Stimulated activated CD8-positive, alpha-beta memory T cell treated with anti-CD3 and anti-CD28 coated beads, Interleukin-15, amount 100 ng/mL, for 4 hours (primary cell): ENCODE results near the gene GHRHR.

ENCODE experiments used
- DNase-seq, 2 donors: peaks; one replicate each; pipeline ENCODE4 v3.0.0-alpha.2; 2020; ENCODE audit warnings: low read depth in 2 of 2

Gene GHRHR

DNA sequence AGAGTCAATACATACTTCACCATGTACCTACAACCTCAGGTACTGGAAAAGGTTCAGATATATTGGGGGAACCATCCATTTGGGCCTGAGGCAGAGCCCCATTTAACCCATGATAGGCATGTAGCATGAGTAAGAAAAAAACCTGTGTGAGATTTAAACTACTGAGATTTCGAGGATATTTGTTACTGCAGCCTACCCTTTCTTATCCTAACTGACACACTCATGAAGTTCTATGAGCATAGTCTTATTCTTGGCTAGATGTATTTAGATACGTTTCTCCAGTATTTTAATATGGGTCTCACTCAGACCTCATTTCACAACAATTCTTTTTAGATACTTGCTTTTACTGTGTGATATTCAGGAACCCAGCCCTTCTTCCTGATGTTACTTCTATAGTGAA is 39.3 kb downstream of the GHRHR start:
- DNase-seq: no peak

DNA sequence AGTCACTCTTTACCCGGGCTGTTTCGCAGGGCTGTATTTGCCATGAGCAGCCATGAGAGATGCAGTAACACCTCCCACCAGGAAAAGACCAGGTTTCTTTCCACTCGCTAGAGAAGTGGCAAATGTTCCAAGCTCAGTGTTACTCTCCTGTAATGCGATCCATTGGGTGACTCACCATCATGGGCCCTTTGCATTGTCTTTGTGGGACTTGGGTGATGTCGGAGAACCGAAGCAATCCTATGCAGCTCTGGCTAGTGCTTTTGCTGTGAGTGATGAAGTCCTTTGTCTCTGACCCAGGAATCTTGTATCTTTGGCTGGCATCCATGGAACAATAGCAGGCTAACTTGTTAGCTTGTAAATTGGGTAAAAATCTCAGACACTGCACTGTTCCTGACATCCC is 40.0 kb downstream of the GHRHR start:
- no peak for DNase-seq

DNA sequence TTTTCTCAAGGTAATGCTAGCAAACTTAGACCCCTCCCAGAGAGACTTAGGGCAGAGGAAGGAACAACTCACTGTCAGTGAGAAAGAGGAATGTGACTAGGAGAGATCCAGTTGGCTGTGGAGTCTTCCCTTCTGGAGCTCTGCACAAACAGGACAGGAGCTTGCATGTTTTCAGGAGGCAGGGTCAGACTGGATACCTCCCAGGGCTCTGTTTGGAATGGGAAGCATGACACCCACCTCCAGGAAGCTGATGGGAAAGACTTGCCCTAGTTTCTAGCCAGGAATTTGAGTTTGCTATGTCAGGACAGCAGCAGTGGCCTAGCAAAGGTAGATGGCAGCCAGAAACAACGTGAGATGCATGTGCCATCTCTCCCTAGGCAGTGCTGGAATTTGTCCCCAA is 40.6 kb downstream of the GHRHR start:
- no peak for DNase-seq

DNA sequence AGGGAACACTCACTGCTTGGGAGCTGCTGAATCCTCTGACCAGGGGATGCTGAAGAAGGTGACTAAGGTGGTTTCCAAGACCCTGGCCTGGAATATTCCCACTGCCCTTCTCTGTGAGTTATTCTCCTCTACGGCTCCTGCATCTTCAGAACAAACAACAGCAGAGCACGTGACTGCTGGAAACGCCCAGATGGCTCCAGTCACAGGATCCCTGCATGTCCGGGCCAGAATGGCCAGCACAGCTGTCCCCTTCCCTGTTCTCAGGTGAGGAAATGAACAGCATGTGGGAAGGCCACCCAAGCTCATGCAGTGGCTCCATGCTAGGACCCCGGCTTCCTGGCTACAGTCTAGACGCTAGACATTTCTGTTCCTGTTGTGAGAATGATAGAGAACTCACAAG is 43.1 kb downstream of the GHRHR start:
- no peak for DNase-seq

DNA sequence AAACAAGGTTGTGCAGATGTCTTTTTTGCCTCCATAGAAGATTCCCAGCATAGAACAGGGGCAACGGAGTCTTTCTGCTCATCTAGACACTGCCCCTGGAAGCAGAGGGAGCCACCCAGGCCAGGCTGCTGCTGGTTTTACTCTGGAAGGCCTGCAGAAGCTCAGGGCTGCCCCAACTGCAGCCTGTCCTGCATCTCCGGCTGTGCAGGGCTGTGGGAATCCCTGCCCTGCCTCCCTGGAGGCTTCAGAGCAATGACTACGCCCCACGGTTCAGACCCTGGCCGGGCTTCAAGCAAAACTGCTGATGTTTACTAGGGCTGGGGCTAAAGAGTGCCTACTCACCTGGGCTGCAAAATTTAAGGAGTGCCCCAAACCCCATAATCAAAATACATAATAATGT is 43.9 kb downstream of the GHRHR start:
- DNase-seq: no peak

DNA sequence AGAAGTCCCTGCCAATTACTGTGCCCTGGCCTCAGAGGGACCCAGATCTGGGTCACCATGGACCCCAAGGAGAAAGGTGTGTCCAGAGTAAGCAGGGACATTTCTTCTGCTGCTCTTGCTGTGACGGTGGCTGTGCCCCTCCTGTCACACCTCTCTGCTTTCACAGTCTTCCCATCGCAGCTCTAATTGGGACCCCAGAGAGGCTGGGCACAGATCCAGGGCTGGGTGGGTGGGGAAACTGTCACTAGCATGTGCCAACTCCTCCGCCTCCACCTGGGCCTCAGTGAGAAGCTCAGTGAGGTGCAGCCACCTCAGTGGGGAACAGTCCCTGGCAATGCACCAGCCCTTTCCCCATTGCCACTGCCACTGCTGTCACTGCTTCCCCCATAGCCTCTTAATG is 51.1 kb downstream of the GHRHR start:
- DNase-seq: no peak

DNA sequence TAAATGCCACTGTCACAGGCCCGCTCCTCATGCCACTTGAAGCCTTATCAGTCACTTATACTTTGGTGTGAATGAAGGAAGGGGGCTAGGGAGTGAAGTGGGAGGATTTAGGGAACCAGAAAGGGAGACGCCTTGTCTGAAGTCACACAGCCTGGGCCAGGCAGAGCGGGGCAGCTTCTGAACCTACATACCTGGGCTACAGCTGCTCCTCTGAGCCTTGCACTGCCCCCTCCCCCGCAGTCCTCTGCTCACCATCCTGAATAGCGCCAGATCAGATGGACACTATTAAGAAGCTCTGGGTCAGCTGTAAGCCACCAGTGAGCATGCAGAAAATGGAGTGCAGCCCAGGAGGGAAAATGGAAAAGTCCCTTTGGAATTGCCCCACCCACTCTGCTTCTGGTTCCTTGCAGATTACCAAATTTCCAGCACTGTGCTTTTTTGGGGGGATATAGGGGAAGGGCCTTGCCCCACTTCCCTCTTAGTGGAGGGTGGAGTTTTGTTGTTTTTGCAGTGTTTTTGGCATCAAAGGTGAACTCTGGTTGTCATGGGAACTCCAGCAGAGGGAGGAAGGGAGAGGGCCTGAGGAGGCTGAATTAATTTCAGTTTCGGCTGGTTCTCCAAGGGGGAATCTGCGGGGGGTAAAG is 53.4 kb downstream of the GHRHR start:
- DNase-seq: no peak

DNA sequence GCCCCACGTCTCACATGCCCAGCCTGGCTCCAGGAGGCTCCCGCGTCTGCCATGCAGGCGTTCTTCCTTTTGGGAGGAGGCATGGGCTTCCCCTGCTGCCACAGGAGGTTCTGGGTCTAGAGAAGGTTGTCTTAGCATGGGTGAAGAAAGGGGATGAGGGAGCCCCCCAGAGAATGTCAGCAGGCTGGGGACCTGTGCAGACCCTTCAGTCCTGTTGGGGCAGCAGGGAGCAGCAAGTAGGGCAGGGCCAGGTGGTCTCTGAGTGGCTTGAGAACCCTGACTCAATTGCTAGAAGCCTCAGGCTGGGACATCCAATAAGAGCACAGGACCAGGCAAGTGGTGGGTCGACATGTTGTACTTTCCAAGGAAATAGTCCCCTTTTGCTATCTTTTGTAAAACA is 54.0 kb downstream of the GHRHR start:
- DNase-seq: no peak

DNA sequence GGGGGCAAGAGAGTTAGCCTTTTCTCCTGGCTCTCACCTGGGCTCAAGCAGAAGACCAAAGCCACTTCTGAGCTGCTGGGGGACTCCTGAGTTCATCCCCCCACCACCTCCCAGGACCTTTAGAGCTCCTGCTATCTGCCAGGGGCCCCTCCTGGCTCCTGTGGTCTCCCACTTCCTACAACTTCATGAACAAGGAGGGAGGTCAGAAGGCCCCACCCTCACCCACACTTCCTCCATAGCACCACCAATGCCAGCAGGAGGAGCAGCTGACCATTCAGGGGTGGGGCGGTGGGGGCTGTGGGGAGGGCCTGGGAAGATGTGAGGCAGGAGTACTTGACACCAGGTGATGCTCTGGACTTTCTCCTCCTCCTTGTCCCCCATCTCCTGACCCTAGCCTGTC is 55.8 kb downstream of the GHRHR start:
- no peak for DNase-seq

DNA sequence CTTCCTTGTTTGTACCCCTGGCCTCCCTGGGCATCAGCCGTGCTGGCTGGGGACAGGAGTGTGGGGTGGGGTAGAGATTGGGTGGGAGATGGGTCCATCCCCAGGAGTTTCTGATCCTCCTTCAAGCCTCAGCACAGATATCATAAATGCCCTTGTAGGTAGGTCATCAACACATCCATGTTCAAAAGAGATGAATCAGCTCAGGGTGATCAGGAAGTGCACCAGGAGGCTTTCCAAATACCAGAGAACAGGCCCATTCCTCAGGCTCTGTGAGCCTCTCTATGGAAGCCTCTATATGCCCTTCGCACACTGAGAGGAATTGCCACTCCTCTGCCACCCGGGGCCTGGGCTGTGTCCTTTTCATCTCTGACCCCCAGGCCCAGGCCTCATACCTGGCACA is 56.4 kb downstream of the GHRHR start:
- DNase-seq: no peak

DNA sequence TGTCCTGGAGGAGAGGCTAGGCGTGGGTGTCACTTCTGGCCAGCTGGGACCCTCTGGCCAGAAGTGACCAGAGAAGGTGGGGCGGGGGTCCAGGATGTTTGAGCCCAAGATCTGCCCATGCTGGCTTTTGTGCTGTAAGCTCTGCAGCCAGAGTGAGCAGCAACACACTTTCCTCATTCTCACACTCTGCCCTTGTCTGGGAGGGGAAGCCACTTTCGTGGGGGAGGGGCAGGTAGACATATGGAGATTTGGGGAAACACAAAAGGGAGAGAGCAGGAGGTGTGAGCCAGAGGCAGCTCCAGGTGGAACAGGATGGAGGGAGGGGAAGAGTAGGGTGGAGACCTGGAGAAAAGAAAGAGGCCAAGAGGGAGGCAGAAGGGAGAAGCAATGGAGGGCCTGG is 56.9 kb downstream of the GHRHR start:
- no peak for DNase-seq

DNA sequence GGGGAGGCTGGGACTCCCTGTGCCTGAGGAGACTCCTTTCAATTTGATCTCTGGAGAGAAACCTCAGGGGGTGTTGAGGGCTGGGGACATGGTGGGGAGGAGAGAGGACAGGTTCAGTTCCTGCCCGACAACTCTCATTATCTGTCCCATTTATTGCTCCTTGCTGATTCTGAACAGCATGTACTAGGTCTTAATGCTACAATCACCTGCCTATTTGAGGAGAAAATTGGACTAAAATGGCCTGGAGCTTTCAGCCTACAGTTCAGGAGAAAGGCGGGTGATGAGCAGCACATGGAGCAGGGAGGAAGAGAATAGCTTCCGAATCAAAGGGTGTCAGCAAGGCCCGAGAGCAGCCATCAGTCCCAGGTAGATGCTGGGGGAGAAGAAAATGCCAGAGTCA is 58.4 kb downstream of the GHRHR start:
- DNase-seq: no peak

DNA sequence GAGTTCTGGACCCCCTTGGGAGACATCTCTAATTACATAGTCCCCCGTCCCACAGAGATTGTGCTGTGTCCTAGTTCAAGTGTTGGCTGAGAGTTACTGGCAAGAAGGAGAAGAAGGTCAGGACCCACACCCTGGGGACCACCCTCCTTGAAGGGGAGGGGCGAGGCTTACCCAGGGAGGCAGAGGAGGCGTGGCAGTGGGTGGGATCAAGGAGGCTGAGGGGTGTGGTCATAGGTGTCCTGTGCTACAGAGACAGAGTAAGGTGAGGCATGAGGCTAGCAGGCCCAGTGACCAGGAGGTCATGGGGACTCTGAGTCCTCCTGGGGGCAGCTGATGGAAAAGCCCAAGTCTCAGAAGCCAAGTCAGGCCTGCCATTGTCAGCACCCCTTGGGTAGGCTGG is 59.0 kb downstream of the GHRHR start:
- no peak for DNase-seq

DNA sequence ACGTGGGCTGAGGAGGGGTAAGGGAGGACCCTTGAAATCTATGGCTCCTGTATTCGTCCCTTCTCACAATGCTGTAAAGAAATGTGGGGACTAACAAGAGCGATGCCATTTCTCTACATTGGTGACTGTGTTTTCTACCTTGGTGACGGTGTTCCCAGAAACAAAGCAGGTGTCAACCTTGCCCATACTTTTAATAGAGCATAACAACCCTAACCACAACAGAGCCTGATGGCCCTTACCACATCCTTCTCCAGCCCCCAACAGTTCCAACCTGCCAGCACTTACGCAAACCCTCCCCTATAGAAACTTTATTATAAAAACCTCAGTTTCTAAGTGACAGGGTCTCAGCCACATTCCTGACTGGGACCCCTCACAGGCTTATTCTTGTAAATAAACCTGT is 60.1 kb downstream of the GHRHR start:
- DNase-seq: no peak

DNA sequence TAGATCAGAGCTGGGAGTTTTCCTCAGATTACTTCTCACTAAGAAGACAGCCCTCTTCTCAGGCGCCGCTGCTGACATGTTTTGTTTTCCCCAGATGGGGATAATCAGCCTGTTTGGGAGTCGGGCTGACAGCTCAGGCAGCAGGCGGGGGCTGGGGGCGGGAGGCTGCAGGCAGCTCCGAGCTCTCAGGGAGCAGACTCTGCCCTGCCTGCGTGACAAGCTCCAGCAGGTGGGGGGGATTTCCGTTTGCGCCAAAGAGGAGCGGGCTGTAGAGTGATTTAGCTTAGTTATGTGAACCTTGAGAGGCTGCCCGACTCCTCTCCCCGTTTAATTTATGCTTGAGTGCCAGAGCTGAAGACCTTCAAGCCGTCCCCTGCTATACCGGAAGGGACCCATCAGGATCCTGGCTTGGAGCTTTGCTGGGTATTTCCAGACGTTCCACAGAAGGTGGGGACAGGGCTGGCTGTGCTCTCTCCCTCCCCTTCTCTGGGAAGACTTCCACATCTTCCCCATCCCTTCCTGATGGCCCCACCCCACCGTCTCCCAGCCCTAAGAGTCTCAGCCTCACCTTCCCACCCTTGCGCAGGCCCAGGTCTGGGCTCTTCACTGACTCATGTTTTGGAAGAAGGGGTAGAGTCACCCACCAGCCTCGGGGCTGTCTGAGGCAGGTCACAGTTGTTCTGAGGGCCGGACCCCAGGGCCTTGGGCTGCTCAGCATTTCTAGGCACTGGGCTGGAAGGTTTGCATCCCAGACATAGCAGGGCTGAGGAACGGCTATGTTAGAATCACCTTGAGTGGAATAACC is 63.6 kb downstream of the GHRHR start:
- DNase-seq: no peak

DNA sequence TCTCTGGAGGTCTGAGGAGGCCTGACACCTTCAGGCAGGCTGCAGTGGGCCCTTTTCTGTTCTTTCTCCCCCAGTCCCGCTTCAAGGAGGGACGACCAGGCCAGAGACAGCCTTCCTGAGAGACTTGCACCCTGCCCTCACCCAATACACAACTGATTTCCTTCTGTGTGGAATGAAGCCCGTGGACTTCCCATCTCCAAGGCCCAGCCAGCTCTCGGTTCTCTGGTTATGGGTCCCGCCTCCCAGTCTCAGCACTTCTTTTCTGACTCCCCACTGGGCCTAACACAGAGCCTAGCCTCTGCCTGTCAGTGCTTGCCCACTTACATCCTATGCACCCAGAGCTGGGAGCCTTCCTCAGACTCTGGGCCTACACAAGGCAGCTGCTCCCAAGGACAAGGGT is 64.3 kb downstream of the GHRHR start:
- no peak for DNase-seq

DNA sequence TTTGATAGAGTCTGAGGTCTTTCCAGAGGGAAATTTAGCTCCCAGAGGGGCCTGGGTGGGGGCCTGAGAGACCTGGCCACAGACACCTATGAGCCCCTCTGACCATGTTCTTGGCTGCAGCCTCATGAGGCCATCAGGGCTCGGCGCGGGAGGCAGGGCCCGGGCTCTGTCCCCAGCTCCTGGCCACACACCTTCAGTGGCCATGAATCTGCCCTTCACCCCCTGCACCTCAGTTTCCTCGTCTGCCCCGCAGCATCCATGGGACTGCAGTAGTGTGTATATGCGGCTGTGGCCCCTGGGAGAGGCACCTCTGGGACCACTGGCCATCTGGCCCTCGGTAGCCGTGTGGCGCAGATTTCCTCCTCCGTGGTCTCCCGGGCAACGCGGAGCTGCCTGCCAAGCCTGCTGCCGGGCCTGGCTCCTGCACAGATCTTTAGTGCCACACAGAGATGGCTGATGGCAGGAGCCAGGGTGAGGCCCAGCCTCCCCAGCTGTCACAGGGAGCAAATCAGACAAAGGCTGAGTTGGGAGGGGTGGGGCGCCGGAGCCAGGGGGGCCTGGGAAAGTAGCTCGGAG is 64.8 kb downstream of the GHRHR start:
- DNase-seq: no peak
